GM19351 (cell line): Measurements from ENCODE around the gene CRMP1.
A peak's percentile ranks its signal among the peaks of the same experiment; 100 is the strongest.
"Not testable (repeated sequence)": the region's sequence is repeated elsewhere in the genome, so short reads cannot be mapped to it uniquely, and the experiment has no call there.

Experiments
- ATAC-seq: cut with Tn5 transposase; IDR thresholded peaks from one replicate; pipeline ENCODE4 v1.9.1; 2021; ENCODE audit warnings: mild to moderate bottlenecking, moderate library complexity; ENCODE audit not compliant: unreplicated experiment

CRMP1 gene

GRCh38 chr4:5825321-5826041, 67.4 kb downstream of the CRMP1 start:
- no peak for ATAC-seq

DNA sequence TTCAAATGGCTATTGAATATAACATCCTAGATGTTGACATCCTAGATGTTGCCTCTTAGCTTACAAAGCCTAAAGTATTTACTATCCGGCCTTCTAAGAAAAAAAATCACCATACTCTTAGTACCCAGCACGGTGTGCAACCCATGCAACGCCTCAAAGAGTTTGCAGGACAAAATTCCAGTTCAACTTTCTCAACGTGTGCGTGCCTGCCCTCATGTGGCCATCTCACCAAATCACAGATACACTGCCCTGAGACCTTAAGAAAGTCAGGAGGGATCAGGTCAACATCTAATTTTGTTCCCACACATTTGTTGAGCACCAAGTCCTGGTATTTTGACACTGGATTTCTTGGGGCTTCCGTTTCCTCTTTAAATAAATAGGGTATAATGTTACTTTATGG, 68.3 kb downstream of the CRMP1 start:
- ATAC-seq, result no peak

GRCh38 chr4:5824227-5824626, 68.7 kb downstream of the CRMP1 start:
- no peak for ATAC-seq

DNA sequence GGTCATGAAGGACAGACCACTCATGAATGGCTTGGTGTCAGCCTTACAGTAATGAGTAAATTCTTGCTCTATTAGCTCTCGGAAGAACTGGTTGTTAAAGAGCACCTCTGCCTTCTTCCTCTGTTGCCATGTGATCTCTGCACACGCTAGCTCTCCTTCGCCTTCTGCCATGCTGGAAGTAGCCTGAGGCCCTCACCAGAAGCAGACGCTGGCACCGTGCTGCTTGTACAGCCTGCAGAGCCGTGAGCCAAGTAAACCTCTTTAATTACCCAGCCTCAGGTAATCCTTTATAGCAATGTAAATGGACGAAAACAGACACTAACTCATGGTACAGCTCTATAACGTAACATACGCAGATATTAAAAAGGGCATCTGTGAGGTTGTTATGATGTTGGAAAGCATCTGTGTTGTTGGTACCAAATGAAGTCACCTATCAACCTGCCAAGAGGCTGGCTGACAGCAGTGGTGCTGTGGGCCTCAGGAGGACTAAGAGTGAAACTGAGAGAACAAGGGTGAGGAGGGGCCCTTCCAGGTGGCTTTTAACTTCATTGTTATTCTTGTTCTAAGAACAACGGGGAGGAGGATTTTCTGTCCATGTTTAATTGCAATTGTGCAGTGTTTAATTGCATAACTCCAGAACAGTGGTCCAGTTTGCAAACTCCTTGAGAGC, 69.2 kb downstream of the CRMP1 start:
- no peak for ATAC-seq

DNA sequence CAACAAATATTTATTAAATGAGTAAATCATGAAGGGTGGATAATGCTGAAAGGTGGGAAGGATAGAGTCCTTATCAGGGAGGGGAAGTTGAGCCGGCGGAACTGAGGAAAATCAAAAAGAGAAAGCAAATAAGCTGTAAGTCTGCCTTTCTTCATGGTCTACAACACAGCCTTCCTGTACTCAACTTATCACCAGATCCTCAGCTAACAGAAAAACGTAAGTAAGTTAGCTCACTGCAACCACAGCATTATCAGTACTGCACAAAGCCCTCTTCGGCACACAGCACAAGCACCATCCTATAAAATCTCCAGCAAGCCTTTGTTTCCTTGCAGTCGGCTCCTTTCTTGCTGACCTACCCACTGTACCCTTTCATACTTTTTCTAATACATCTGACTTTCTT, 70.3 kb downstream of the CRMP1 start:
- ATAC-seq, result no peak

- no peak for ATAC-seq
Observed at GRCh38 chr4:5821665-5822358, 71.1 kb downstream of the CRMP1 start.

GRCh38 chr4:5816851-5817375, 76.0 kb downstream of the CRMP1 start:
- ATAC-seq, result no peak

- ATAC-seq, result no peak
Observed at GRCh38 chr4:5816101-5816500, 76.8 kb downstream of the CRMP1 start.

- no peak for ATAC-seq
Observed at GRCh38 chr4:5815641-5816040, 77.2 kb downstream of the CRMP1 start.

DNA sequence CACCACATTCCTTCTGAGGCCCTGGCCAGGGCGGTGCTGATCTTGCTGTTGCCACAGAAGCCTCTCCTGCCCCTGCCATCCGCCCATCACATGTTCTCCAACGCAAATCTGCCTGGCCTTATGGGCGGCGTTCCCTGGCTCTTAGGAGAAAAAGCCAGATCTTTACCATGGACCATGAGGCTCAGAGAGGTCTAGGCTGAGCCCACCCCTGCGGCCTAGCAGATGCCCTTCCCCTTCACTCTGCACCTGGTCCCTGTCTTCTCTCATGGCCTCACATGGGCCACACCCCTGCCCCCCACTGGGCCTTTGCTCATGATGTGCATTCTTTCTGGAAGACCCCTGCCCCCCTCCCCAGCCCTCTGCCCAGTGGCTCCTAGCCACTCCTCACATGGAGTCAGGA, 78.5 kb downstream of the CRMP1 start:
- no peak for ATAC-seq

- ATAC-seq, result no peak
Observed at GRCh38 chr4:5813882-5814255, 79.0 kb downstream of the CRMP1 start.

DNA sequence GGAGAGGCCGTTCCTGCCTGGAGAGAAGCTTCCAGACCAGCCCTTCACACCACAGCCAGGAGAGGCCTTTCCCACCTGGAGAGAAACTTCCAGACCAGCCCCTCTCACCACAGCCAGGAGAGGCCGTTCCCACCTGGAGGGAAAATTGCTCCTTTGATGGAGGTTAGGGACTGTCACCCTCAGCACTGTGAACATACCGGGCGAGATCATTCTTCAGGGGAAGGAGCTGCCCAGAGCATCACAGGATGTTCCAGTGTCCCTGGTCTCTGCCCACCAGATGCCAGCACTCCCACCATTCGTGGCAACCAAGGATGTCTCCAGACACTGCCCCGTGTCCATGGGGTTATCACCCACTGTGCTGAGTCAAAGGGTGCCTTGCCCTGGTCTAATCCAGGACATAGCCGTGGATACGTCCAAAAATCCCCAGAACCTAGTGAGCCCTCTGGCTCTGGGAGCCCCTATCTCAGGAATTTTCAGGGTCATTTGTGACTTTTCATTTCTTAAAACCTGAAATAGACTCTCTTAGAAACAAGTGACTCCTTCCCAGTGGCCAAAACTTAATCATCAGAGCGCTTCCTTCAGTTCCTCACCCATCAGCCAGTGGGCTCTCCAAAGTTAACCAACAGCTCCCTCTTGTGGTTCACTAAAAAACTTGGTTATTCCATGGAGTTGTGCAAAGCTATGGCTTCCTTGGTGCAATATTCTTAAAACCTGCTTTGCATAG, 80.2 kb downstream of the CRMP1 start:
- ATAC-seq, result peak; percentile 64

- ATAC-seq, result not testable (repeated sequence)
Observed at GRCh38 chr4:5812057-5812456, 80.8 kb downstream of the CRMP1 start.

GRCh38 chr4:5810770-5811430, 82.0 kb downstream of the CRMP1 start:
- no peak for ATAC-seq

- ATAC-seq, result no peak
Observed at GRCh38 chr4:5810151-5810550, 82.7 kb downstream of the CRMP1 start.

DNA sequence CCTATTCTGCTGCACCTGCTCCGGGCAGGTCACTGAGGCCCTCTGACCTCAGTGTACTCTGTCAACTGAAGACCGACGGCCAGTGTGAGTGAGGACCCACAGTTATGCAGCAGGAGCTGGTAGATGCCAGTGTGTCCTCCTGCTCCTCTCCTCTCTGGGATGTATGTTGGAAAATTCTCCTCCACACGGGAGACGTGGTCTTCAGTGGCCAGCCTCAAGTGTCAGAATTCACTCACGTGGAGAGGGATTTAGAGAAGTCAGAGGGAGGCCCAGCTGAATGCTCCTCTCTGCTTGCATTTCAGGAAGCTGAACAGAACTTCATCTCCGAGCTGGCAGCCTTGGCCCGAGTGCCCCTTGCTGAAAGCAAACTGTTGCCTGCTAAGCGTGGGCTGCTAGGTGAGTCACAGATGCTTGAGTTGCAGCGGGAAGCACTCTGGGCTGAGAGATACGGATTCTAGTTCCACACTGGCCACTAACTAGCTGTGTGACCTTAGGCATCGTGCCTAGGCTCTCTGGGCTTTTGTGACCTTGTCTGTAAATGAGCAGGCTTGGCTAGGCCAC, 83.6 kb downstream of the CRMP1 start:
- ATAC-seq, result no peak

GRCh38 chr4:5808081-5808741, 84.7 kb downstream of the CRMP1 start:
- ATAC-seq, result no peak

GRCh38 chr4:5805270-5805669, 87.6 kb downstream of the CRMP1 start:
- no peak for ATAC-seq

GRCh38 chr4:5804656-5805055, 88.2 kb downstream of the CRMP1 start:
- no peak for ATAC-seq

GRCh38 chr4:5802565-5802964, 90.3 kb downstream of the CRMP1 start:
- ATAC-seq, result no peak
